K562 (cell line): Measurements from ENCODE around the gene BPTF. TPM values are rescaled to one million over a fixed set of nuclear protein-coding genes. Genes with fewer than 3 reads are reported as not detected.

Experiments
- ATAC-seq: fragments of 200-7000 bp; cut with Tn5 transposase; 3 replicates; pipeline ENCODE4 v1.9.1; 2020; ENCODE audit warnings: moderate library complexity
- BruUV-seq: library from RNA; stranded (reverse); fragments of 400-500 nt; replicated peaks from 2 replicates; lab custom pipeline; 2021; lab: Mats Ljungman, UMichigan
- CTCF ChIA-PET: fragments of 300-600 bp; formaldehyde crosslinking; extraction: SDS; loops from one replicate; lab custom pipeline; 2021; ENCODE audit warnings: low intra/inter-chr PET ratio; lab: Yijun Ruan, JAX
- POLR2A ChIA-PET: fragments of 300-600, 350-650 bp; sonication (Branson Sonifier 250); formaldehyde crosslinking; extraction: SDS; loops from one replicate; lab custom pipeline; 2021; ENCODE audit warnings: antibody characterized with exemption, inconsistent platforms; lab: Yijun Ruan, JAX
- DNase-seq, 4 experiments: peaks; one replicate each; pipeline versions ENCODE4 v3.0.0 to v3.0.0-alpha.2; 2011 to 2018; ENCODE audit warnings: low spot score in 3 of 4, mixed read lengths in 3 of 4; ENCODE audit errors: extremely low read depth in 1 of 4
- FAIRE-seq: peaks from 2 replicates; lab custom pipeline; 2011; peaks lifted over from hg19 to GRCh38; lab: Jason Lieb, UNC
- H2AFZ ChIP-seq: 2 replicates; pipeline ENCODE4 v1.6.0; 2011; ENCODE audit warnings: low read depth, low read length, control low read depth, inconsistent platforms
- H3K27ac ChIP-seq: fragments of 200-600 bp; 3 replicates; pipeline ENCODE4 v1.8.0; 2011; ENCODE audit warnings: low read depth, mild to moderate bottlenecking, control low read depth, inconsistent platforms, low read length, moderate library complexity, mixed read lengths; ENCODE audit errors: extremely low read depth
- H3K27me3 ChIP-seq, 2 experiments: fragments of 300-600 bp in 1 of 2; 2 replicates in 1 of 2; 3 replicates in 1 of 2; pipeline versions ENCODE4 v1.6.0 to v1.8.0; 2011; ENCODE audit warnings: inconsistent platforms in 2 of 2, low read length in 2 of 2, mild to moderate bottlenecking in 1 of 2, mixed read lengths in 1 of 2, moderate library complexity in 1 of 2; ENCODE audit not compliant: control insufficient read depth in 2 of 2, insufficient read depth in 2 of 2
- H3K36me3 ChIP-seq: fragments of 300-600 bp; 3 replicates; pipeline ENCODE4 v1.8.0; 2011; ENCODE audit warnings: mild to moderate bottlenecking, low read length, inconsistent platforms; ENCODE audit not compliant: control insufficient read depth, insufficient read depth
- H3K4me1 ChIP-seq, 2 experiments: fragments of 200-600 bp in 1 of 2; replicated peaks in 1 of 2; 2 replicates in 1 of 2; 3 replicates in 1 of 2; pipeline versions ENCODE4 v1.5.1 to v1.8.0; 2011; ENCODE audit warnings: inconsistent platforms in 2 of 2, low read length in 2 of 2, mild to moderate bottlenecking in 1 of 2, mixed read lengths in 1 of 2, moderate library complexity in 1 of 2; ENCODE audit not compliant: control insufficient read depth in 2 of 2, insufficient read depth in 2 of 2
- H3K4me2 ChIP-seq: 2 replicates; pipeline ENCODE4 v1.6.1; 2011; ENCODE audit warnings: low read length, control low read depth, inconsistent platforms, mixed read lengths; ENCODE audit not compliant: insufficient read depth
- H3K4me3 ChIP-seq: fragments of 200-600 bp; sonication (generic), shearing (Covaris generic); 2 replicates; pipeline ENCODE4 v1.5.1; 2016; ENCODE audit warnings: control low read depth, inconsistent platforms
- H3K79me2 ChIP-seq: fragments of 200-600 bp; 3 replicates; pipeline ENCODE4 v1.8.0; 2011; ENCODE audit warnings: low read length, inconsistent platforms; ENCODE audit not compliant: control insufficient read depth, insufficient read depth
- H3K9ac ChIP-seq, 2 experiments: 2 replicates each; pipeline versions ENCODE4 v1.6.0 to v1.6.1; 2011; ENCODE audit warnings: low read depth in 2 of 2, low read length in 2 of 2, control low read depth in 1 of 2, inconsistent platforms in 1 of 2, mild to moderate bottlenecking in 1 of 2, mixed read lengths in 1 of 2; ENCODE audit not compliant: insufficient read depth in 1 of 2
- H3K9me1 ChIP-seq: one replicate; pipeline ENCODE4 v1.6.0; 2011; ENCODE audit warnings: inconsistent platforms, mild to moderate bottlenecking, low read length, moderate library complexity; ENCODE audit not compliant: control insufficient read depth, insufficient read depth
- H3K9me3 ChIP-seq: replicated peaks from 2 replicates; pipeline ENCODE4 v1.5.1; 2011; ENCODE audit warnings: low read depth, low read length, inconsistent platforms; ENCODE audit not compliant: control insufficient read depth, insufficient read depth
- H4K20me1 ChIP-seq: replicated peaks from 2 replicates; pipeline ENCODE4 v1.6.1; 2011; ENCODE audit warnings: low read length, inconsistent platforms, mixed read lengths; ENCODE audit not compliant: control insufficient read depth, insufficient read depth
- ATF7 ChIP-seq: fragments of 450-650 bp; IDR thresholded peaks from 2 replicates; pipeline ENCODE4 v1.7.1; 2014; ENCODE audit warnings: mild to moderate bottlenecking, moderate library complexity
- CCNT2 ChIP-seq: IDR thresholded peaks from 2 replicates; pipeline ENCODE4 v1.6.1; 2011; ENCODE audit warnings: borderline replicate concordance, low read depth, mild to moderate bottlenecking, moderate library complexity, mixed read lengths, low read length; ENCODE audit not compliant: insufficient read length; ENCODE audit errors: extremely low read depth
- FOXJ2 ChIP-seq: fragments of 200-800 bp; sonication (Bioruptor generic); IDR thresholded peaks from 2 replicates; pipeline ENCODE4 v1.6.1; 2016; ENCODE audit warnings: missing genetic modification characterization, missing compliant biosample characterization
- KAT7 ChIP-seq: sonication (generic); formaldehyde crosslinking; IDR thresholded peaks from 2 replicates; pipeline ENCODE4 v1.8.0; 2022; ENCODE audit warnings: missing genetic modification reagents, mild to moderate bottlenecking, borderline replicate concordance
- KDM4B ChIP-seq, 2 experiments: fragments of 450-650 bp in 1 of 2; sonication (generic) in 1 of 2; IDR thresholded peaks; 2 replicates each; pipeline ENCODE4 v1.6.1; 2016 to 2017; ENCODE audit warnings: borderline replicate concordance in 2 of 2, antibody characterized with exemption in 1 of 2, low read depth in 1 of 2, mild to moderate bottlenecking in 1 of 2
- MITF ChIP-seq: IDR thresholded peaks from 2 replicates; pipeline ENCODE4 v1.6.1; 2014; ENCODE audit warnings: antibody characterized with exemption
- ZBTB1 ChIP-seq: sonication (generic); formaldehyde crosslinking; IDR thresholded peaks from 2 replicates; pipeline ENCODE4 v1.8.1; 2023; ENCODE audit warnings: missing genetic modification reagents, low read depth, mild to moderate bottlenecking, borderline replicate concordance
- ZNF398 ChIP-seq: fragments of 250-450 bp; sonication (Bioruptor Pico); IDR thresholded peaks from 2 replicates; pipeline ENCODE4 v1.8.0; 2021; ENCODE audit warnings: moderate library complexity, mild to moderate bottlenecking, inconsistent platforms
- WGBS: fragments of 100-300 bp; shearing (Covaris generic); methylation state at CpG from one replicate; pipeline ENCODE4 v1.1.6; 2016; ENCODE audit warnings: low coverage, mixed read lengths; ENCODE audit not compliant: insufficient coverage; ENCODE audit errors: missing lambda C conversion rate; 5-methylcytosine and 5-hydroxymethylcytosine counted together
- in situ Hi-C: fragments of 300-500 bp; cut with MboI; formaldehyde crosslinking; loops from 4 replicates; pipeline ENCODE4 v1.15.0; 2018; ENCODE audit warnings: inconsistent platforms, mixed read lengths
- intact Hi-C: fragments of 100-400 bp; cut with micrococcal nuclease; formaldehyde crosslinking; loops from 2 replicates; pipeline ENCODE4 v1.14.2; 2022
- polyA plus RNA-seq, 8 experiments: library from polyadenylated mRNA; depleted of rRNA in 4 of 8; stranded (reverse) in 5 of 8; unstranded in 3 of 8; fragments of >200 nt; fragmentation: Nextera tagmentation in 2 of 8; fragmentation: Illumina TruSeq in 1 of 8; extraction: Ambion mirVana in 2 of 8; extraction: Trizol in 1 of 8; gene quantifications; 2 replicates each; pipeline versions ENCODE4 v1.2.1 to v1.2.3, GENCODE V29; 2011 to 2014; ENCODE audit warnings: inconsistent platforms in 1 of 8, missing spikeins in 1 of 8
- total RNA-seq, 7 experiments: library from RNA; depleted of rRNA in 6 of 7; stranded (reverse); fragments of >200 nt in 6 of 7; fragmentation: Illumina TruSeq in 2 of 7; extraction: Trizol in 2 of 7; gene quantifications; 2 replicates each; pipeline versions ENCODE4 v1.2.1 to v1.2.3, GENCODE V29; 2011 to 2021; ENCODE audit warnings: low replicate concordance in 1 of 7
- TF ChIP-seq, protein P1 (sequence below), 2 experiments: fragments of 450-650 bp; formaldehyde crosslinking in 1 of 2; IDR thresholded peaks; 2 replicates each; pipeline versions ENCODE4 v1.4.0 to v1.6.1; 2014 to 2020; ENCODE audit warnings: mild to moderate bottlenecking in 2 of 2, borderline replicate concordance in 1 of 2, low read depth in 1 of 2

The BPTF gene
- total and polyA plus RNA-seq, 9 of the 15 experiments (the other 6 are each of a cell fraction or from before 2014, with no cell fraction given): 12.5 to 52.1 (median 26.9) TPM

DNA sequence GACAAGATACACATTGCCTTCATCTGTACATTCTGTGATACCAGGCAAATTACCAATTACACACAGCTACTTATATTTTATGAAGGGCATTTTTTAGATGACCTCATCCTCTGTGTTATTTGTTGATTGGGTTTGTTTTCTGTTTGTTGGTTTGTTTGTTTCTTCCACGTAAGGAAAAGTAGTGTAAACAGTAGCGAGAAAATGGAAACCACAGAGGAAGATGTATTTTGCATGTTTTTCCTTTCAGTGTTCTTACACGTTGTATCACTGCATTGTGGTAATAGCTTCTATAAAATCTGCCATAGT, 158.0 kb downstream of the BPTF start:
- Histone ChIP-seq H3K9me1 (no peaks in the 10 kb centered on the region), H2AFZ (no peak overlapping the region), H3K79me2 (no peaks in the 10 kb centered on the region), H3K9ac (no peak overlapping the region), H3K9me3 (no peaks in the 10 kb centered on the region), H4K20me1 (no peaks in the 10 kb centered on the region), H3K27ac (no peak overlapping the region), H3K4me3 (no peak overlapping the region), H3K4me2 (no peak overlapping the region), H3K27me3 (no peaks in the 10 kb centered on the region), H3K36me3 (no peaks in the 10 kb centered on the region), H3K4me1 (no peaks in the 10 kb centered on the region)
- no peak for FAIRE-seq
- no peak for DNase-seq
- ATAC-seq: no peak
- in situ Hi-C loops (no loop called here), intact Hi-C loops (no loop called here)
- WGBS: 85% methylated on average over 3 of the region's 3 CpGs
- CTCF ChIA-PET: no interaction called here
- POLR2A ChIA-PET: interaction anchor here (0.7 to 0.9 kb wide), 2 partner anchors 8 to 10 kb away, joined by 3 read pairs; no protein-coding TSS in a partner anchor
- TF ChIP-seq ATF7 (no peak), CCNT2 (no peak), KDM4B (IDR thresholded peaks at IDR 0.05; ENCODE audit: borderline replicate concordance in 2 of 2, low read depth in 1 of 2) (no peak), KAT7 (CRISPR knock-in tag) (no peak), FOXJ2 (tag) (no peak), MITF (no peak), ZNF398 (CRISPR knock-in tag) (no peak), ZBTB1 (no peak)
- TF ChIP-seq, protein P1, sequence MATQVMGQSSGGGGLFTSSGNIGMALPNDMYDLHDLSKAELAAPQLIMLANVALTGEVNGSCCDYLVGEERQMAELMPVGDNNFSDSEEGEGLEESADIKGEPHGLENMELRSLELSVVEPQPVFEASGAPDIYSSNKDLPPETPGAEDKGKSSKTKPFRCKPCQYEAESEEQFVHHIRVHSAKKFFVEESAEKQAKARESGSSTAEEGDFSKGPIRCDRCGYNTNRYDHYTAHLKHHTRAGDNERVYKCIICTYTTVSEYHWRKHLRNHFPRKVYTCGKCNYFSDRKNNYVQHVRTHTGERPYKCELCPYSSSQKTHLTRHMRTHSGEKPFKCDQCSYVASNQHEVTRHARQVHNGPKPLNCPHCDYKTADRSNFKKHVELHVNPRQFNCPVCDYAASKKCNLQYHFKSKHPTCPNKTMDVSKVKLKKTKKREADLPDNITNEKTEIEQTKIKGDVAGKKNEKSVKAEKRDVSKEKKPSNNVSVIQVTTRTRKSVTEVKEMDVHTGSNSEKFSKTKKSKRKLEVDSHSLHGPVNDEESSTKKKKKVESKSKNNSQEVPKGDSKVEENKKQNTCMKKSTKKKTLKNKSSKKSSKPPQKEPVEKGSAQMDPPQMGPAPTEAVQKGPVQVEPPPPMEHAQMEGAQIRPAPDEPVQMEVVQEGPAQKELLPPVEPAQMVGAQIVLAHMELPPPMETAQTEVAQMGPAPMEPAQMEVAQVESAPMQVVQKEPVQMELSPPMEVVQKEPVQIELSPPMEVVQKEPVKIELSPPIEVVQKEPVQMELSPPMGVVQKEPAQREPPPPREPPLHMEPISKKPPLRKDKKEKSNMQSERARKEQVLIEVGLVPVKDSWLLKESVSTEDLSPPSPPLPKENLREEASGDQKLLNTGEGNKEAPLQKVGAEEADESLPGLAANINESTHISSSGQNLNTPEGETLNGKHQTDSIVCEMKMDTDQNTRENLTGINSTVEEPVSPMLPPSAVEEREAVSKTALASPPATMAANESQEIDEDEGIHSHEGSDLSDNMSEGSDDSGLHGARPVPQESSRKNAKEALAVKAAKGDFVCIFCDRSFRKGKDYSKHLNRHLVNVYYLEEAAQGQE (IDR thresholded peaks at IDR 0.05; ENCODE audit: borderline replicate concordance): no peak
- TF ChIP-seq, protein P1 (CRISPR knock-in tag; IDR thresholded peaks at IDR 0.05; ENCODE audit: low read depth): no peak
- BruUV-seq: no TSS peak
